Astrocyte of the cerebellum (primary cell): ENCODE measurements around the gene ZNF2.
"Not testable (repeated sequence)": the region's sequence is repeated elsewhere in the genome, so short reads cannot be mapped to it uniquely, and the experiment has no call there.

Experiments
- DNase-seq: peaks from one replicate; pipeline ENCODE4 v3.0.0-alpha.2; 2011; ENCODE audit warnings: low read depth
- H3K4me3 ChIP-seq: 2 replicates; pipeline ENCODE4 v1.5.1; 2011; ENCODE audit warnings: mild to moderate bottlenecking, low read depth, low read length, moderate library complexity
- CTCF ChIP-seq: IDR thresholded peaks from 2 replicates; pipeline ENCODE4 v1.5.1; 2012; ENCODE audit warnings: low read length, low read depth, moderate library complexity, mild to moderate bottlenecking; ENCODE audit errors: missing control alignments
- in situ Hi-C: cut with HindIII; loops from 2 replicates; pipeline ENCODE4 v1.10.0; 2017; ENCODE audit warnings: low sequenced_read_pairs

The ZNF2 gene

GRCh38 chr2:95171902-95172301 is 6.3 kb downstream of the ZNF2 start:
- TF ChIP-seq CTCF = no peak

DNA sequence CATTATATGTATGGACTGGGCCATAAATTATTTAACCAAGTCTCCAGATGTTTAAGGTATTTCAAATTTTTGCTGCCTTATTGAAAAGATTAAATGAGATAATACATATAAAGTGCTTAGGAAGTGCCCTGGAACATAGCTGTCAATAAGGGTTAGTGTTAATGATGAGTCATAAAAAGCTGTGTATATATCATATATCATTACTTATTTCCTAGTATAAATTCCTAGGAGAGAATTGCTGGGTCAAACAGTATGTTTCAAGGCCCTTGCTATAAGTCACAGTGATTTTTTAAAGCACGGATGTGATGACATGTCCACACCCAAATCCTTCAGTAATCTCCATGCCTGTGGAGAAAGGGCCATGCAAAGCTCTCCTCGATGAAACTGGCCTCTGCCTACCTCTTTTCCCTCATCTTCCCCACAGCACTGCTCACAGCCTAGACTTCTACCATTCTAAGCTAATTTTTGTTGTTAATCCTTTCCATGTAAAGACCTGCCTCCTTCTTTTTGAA is 8.5 kb downstream of the ZNF2 start:
- no peak for DNase-seq
- in situ Hi-C loops = no loop called here
- H3K4me3 ChIP-seq = no peak overlapping the region
- no peak for TF ChIP-seq CTCF

More at GRCh38 chr2:95171902-95172301, 6.3 kb downstream of the ZNF2 start:
- no peak overlapping the region for H3K4me3 ChIP-seq
- DNase-seq = no peak
- in situ Hi-C loops = no loop called here

- no peak overlapping the region for H3K4me3 ChIP-seq
- no peak for TF ChIP-seq CTCF
- in situ Hi-C loops = no loop called here
- DNase-seq = no peak
Observed at GRCh38 chr2:95179451-95179850, 13.8 kb downstream of the ZNF2 start.

GRCh38 chr2:95181774-95182173 is 16.2 kb downstream of the ZNF2 start:
- no peak for DNase-seq
- H3K4me3 ChIP-seq = no peak overlapping the region
- TF ChIP-seq CTCF = no peak
- in situ Hi-C loops = no loop called here

DNA sequence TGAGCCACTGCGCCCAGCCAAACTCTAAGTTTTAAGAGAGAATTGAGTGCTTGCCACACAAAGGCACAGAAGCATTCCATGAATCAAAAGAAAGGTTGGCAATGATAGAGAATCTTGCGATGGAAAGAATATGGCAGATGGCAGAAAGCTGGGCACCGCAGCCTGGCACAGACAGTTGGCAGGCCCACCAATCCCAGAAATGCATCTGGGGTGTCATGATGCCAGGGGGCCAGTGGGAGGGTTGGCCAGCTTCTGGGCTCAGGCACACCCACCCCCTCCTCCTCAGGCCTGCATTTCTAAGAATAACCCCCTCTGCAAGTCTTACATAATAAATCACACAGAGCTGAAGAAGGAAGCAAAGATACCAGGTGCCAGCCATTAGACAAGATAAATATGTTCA is 19.6 kb downstream of the ZNF2 start:
- in situ Hi-C loops = no loop called here
- DNase-seq = no peak
- no peak for TF ChIP-seq CTCF
- no peak overlapping the region for H3K4me3 ChIP-seq

DNA sequence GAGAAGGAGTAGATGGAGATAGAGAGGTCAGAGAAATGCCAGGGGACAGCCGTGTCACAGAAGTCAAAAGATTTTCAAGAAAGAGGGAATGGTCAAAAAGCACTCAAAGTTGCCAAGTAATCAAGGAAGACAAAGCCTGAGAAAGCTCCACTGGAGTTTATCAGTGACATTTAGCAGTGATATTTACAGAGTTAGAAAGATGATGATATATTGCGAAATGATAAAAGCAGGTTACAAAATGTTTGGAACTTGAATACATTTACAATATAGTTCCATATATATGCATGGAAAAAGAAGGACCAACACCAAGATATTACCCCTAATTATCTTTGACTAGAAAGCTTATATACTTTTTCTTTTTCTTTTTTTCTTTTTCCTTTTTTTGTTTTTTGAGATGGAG is 20.4 kb downstream of the ZNF2 start:
- no peak overlapping the region for H3K4me3 ChIP-seq
- no peak for DNase-seq
- in situ Hi-C loops = no loop called here
- TF ChIP-seq CTCF = no peak

- TF ChIP-seq CTCF = peak; percentile 53
- in situ Hi-C loops, DNase-seq, H3K4me3 ChIP-seq: not testable (repeated sequence)
Observed at GRCh38 chr2:95192956-95193355, 27.3 kb downstream of the ZNF2 start.
